ENCODE data around the gene RPS6KL1.

- TF ChIP-seq CTCF (IDR thresholded peaks at IDR 0.05) (peak; percentile 48 to 91 (median 85)), POLR2A (IDR thresholded peaks at IDR 0.05) (no peak)
Measured at GRCh38 chr14:74945852-74946658, 23.0 kb upstream of the RPS6KL1 start.

Data from Peyer's patch (tissue), 4 donors.